ENCODE measurements around the gene FUZ.

FUZ gene

GRCh38 chr19:49776371-49776764, 36.7 kb downstream of the FUZ start:
- DNase-seq, result no peak

GRCh38 chr19:49775742-49776370, 37.2 kb downstream of the FUZ start:
- no peak for DNase-seq

- DNase-seq, result no peak
Measured at GRCh38 chr19:49774969-49775368, 38.1 kb downstream of the FUZ start.

GRCh38 chr19:49773663-49774350, 39.3 kb downstream of the FUZ start:
- no peak for DNase-seq

- DNase-seq, result no peak
Measured at GRCh38 chr19:49772850-49773432, 40.2 kb downstream of the FUZ start.

- no peak for DNase-seq
Measured at GRCh38 chr19:49771674-49772139, 41.4 kb downstream of the FUZ start.

GRCh38 chr19:49770529-49770928, 42.6 kb downstream of the FUZ start:
- no peak for DNase-seq

- DNase-seq, result no peak
Measured at GRCh38 chr19:49767967-49768581, 45.0 kb downstream of the FUZ start.

GRCh38 chr19:49767381-49767780, 45.7 kb downstream of the FUZ start:
- DNase-seq, result no peak

- no peak for DNase-seq
Measured at GRCh38 chr19:49766930-49767299, 46.2 kb downstream of the FUZ start, which contains the start of gene AP2A1. TSS of gene AP2A1 (plus strand) at chr19:49767001. CDS start at chr19:49767134, 133 bp downstream.

GRCh38 chr19:49766007-49766929, 46.8 kb downstream of the FUZ start:
- DNase-seq, result peak; percentile 99

GRCh38 chr19:49764341-49764740, 48.8 kb downstream of the FUZ start:
- no peak for DNase-seq

- no peak for DNase-seq
Measured at GRCh38 chr19:49763230-49763629, 49.9 kb downstream of the FUZ start, which contains the start of gene TSKS. TSS of gene TSKS (minus strand) at chr19:49763306. CDS start at chr19:49763247, 59 bp downstream.

GRCh38 chr19:49761625-49762311, 51.3 kb downstream of the FUZ start:
- DNase-seq, result no peak

GRCh38 chr19:49761249-49761624, 51.9 kb downstream of the FUZ start:
- no peak for DNase-seq

GRCh38 chr19:49758292-49758691, 54.8 kb downstream of the FUZ start:
- DNase-seq, result no peak
